ENCODE measurements around the gene UBE2S.

GRCh38 chr19:55353803-55354697 is 53.5 kb downstream of the UBE2S start:
- no peak for TF ChIP-seq CTCF (IDR thresholded peaks at IDR 0.05)
- no peak for TF ChIP-seq POLR2A (IDR thresholded peaks at IDR 0.05)

All from heart left ventricle (tissue), 13 donors.